GM23338 (cell line): ENCODE results near the gene PALM. TPM values are rescaled to one million over a fixed set of nuclear protein-coding genes. Genes with fewer than 3 reads are reported as not detected.

ENCODE experiments used
- ATAC-seq: fragments of 200-7000 bp; cut with Tn5 transposase; 3 replicates; pipeline ENCODE4 v1.9.1; 2020
- DNase-seq: peaks from one replicate; pipeline ENCODE4 v3.0.0-alpha.2; 2015; ENCODE audit warnings: low spot score
- H2AFZ ChIP-seq: fragments of 200-600 bp; sonication (generic); 2 replicates; pipeline ENCODE4 v1.8.0; 2016; ENCODE audit warnings: antibody characterized with exemption, mild to moderate bottlenecking, moderate library complexity
- H3F3A ChIP-seq: fragments of 200-600 bp; sonication (generic); replicated peaks from 2 replicates; pipeline ENCODE4 v1.8.0; 2017; ENCODE audit warnings: antibody characterized with exemption, mixed run types, low read depth
- H3K27ac ChIP-seq: fragments of 200-600 bp; sonication (generic); 2 replicates; pipeline ENCODE4 v1.6.1; 2016; ENCODE audit warnings: low read depth
- H3K27me3 ChIP-seq: fragments of 200-600 bp; sonication (generic); 2 replicates; pipeline ENCODE4 v1.8.0; 2016; ENCODE audit warnings: mild to moderate bottlenecking, mixed run types, moderate library complexity; ENCODE audit not compliant: insufficient read depth
- H3K36me3 ChIP-seq: fragments of 200-600 bp; sonication (generic); 2 replicates; pipeline ENCODE4 v1.8.0; 2016; ENCODE audit warnings: mild to moderate bottlenecking; ENCODE audit not compliant: insufficient read depth
- H3K4me1 ChIP-seq: fragments of 200-600 bp; sonication (generic); 2 replicates; pipeline ENCODE4 v1.8.0; 2016; ENCODE audit warnings: mild to moderate bottlenecking, moderate library complexity; ENCODE audit not compliant: insufficient read depth
- H3K4me2 ChIP-seq: fragments of 200-600 bp; sonication (generic); 2 replicates; pipeline ENCODE4 v1.7.1; 2017; ENCODE audit warnings: mixed run types
- H3K4me3 ChIP-seq: fragments of 200-600 bp; sonication (generic); 2 replicates; pipeline ENCODE4 v1.6.1; 2016; ENCODE audit warnings: mixed run types
- H3K79me2 ChIP-seq: fragments of 200-600 bp; sonication (generic); replicated peaks from 2 replicates; pipeline ENCODE4 v1.8.0; 2017; ENCODE audit warnings: mild to moderate bottlenecking; ENCODE audit not compliant: insufficient read depth
- H3K9me2 ChIP-seq: fragments of 200-600 bp; sonication (generic); 2 replicates; pipeline ENCODE4 v1.8.0; 2017; ENCODE audit not compliant: insufficient read depth
- H4K20me1 ChIP-seq: fragments of 200-600 bp; sonication (generic); replicated peaks from 2 replicates; pipeline ENCODE4 v1.8.0; 2017; ENCODE audit warnings: mild to moderate bottlenecking; ENCODE audit not compliant: insufficient read depth
- H3K27ac Mint-ChIP-seq: 2 replicates; pipeline ENCODE4 v1.8.0; 2020; ENCODE audit warnings: inconsistent platforms, mild to moderate bottlenecking, moderate library complexity, mixed read lengths
- H3K27me3 Mint-ChIP-seq: 3 replicates; pipeline ENCODE4 v1.8.0; 2022; ENCODE audit warnings: low read depth, mild to moderate bottlenecking, moderate library complexity, mixed read lengths, inconsistent platforms; ENCODE audit not compliant: insufficient read depth, poor library complexity
- H3K36me3 Mint-ChIP-seq: 3 replicates; pipeline ENCODE4 v1.8.0; 2021; ENCODE audit warnings: low read depth, mild to moderate bottlenecking, inconsistent platforms, moderate library complexity, mixed read lengths
- H3K4me1 Mint-ChIP-seq: 3 replicates; pipeline ENCODE4 v1.8.0; 2020; ENCODE audit warnings: mild to moderate bottlenecking, inconsistent platforms, mixed read lengths
- H3K4me3 Mint-ChIP-seq: 3 replicates; pipeline ENCODE4 v1.8.0; 2021; ENCODE audit warnings: moderate library complexity, mild to moderate bottlenecking, inconsistent platforms, mixed read lengths
- H3K9me3 Mint-ChIP-seq: 3 replicates; pipeline ENCODE4 v1.8.0; 2020; ENCODE audit warnings: moderate library complexity, mild to moderate bottlenecking, inconsistent platforms, mixed read lengths
- CREB1 ChIP-seq: fragments of 250-450 bp; sonication (Bioruptor Pico); IDR thresholded peaks from 2 replicates; pipeline ENCODE4 v1.5.0; 2020; ENCODE audit warnings: low read depth, mild to moderate bottlenecking, moderate library complexity
- ETS1 ChIP-seq: IDR thresholded peaks from 2 replicates; pipeline ENCODE4 v1.6.1; 2016; ENCODE audit warnings: antibody characterized with exemption
- EZH2 ChIP-seq: fragments of 200-600 bp; sonication (generic); IDR thresholded peaks from one replicate; pipeline ENCODE4 v1.8.0; 2017; ENCODE audit warnings: antibody characterized with exemption, mild to moderate bottlenecking, low read depth; ENCODE audit not compliant: unreplicated experiment
- JUNB ChIP-seq: IDR thresholded peaks from one replicate; pipeline ENCODE4 v1.6.1; 2016; ENCODE audit warnings: antibody characterized with exemption; ENCODE audit not compliant: unreplicated experiment
- NANOG ChIP-seq: IDR thresholded peaks from 2 replicates; pipeline ENCODE4 v1.6.1; 2016; ENCODE audit warnings: antibody characterized with exemption, borderline replicate concordance
- POLR2AphosphoS5 ChIP-seq: IDR thresholded peaks from 2 replicates; pipeline ENCODE4 v1.6.1; 2016; ENCODE audit warnings: antibody characterized with exemption, low read depth
- STAT1 ChIP-seq: IDR thresholded peaks from one replicate; pipeline ENCODE4 v1.6.1; 2016; ENCODE audit warnings: antibody characterized with exemption; ENCODE audit not compliant: unreplicated experiment
- ZNF331 ChIP-seq: fragments of 250-450 bp; sonication (Bioruptor Pico); IDR thresholded peaks from 2 replicates; pipeline ENCODE4 v1.5.0; 2020; ENCODE audit warnings: low read depth, mild to moderate bottlenecking, moderate library complexity
- ZNF462 ChIP-seq: fragments of 250-450 bp; sonication (Bioruptor Pico); IDR thresholded peaks from 2 replicates; pipeline ENCODE4 v1.5.0; 2020; ENCODE audit warnings: mild to moderate bottlenecking, moderate library complexity
- polyA plus RNA-seq: library from polyadenylated mRNA; unstranded; fragments of >200 nt; fragmentation: Nextera tagmentation; extraction: Ambion mirVana; gene quantifications from 2 replicates; pipeline ENCODE4 v1.2.1, GENCODE V29; 2016
- total RNA-seq: library from RNA; depleted of rRNA; stranded (reverse); fragments of >200 nt; shearing (Covaris generic); gene quantifications from 2 replicates; pipeline ENCODE4 v1.2.3, GENCODE V29; 2014

Gene PALM
- total and polyA plus RNA-seq, 2 experiments from 2014 or later = 3.8 to 26.1 TPM

GRCh38 chr19:720345-721160 lies 11.8 kb downstream of the PALM start:
- Histone ChIP-seq H3K4me2 (peak overlapping the region; percentile 71), H2AFZ (no peak overlapping the region), H3K27ac (no peak overlapping the region), H3K79me2 (no peaks in the 10 kb centered on the region), H3K4me3 (peak overlapping the region; percentile 45; the same call in 1 of the 2 replicates), H3F3A (no peaks in the 10 kb centered on the region), H3K9me2 (no peaks in the 10 kb centered on the region), H3K4me1 (peaks cover 5% of the 10 kb centered on the region; the same call in 1 of the 2 replicates), H3K36me3 (no peaks in the 10 kb centered on the region), H3K27me3 (peaks cover 7% of the 10 kb centered on the region; the same call in 1 of the 2 replicates), H4K20me1 (no peaks in the 10 kb centered on the region; the same call in 1 of the 2 replicates)
- peak; percentile 44 for ATAC-seq
- TF ChIP-seq STAT1 = no peak
- no peak for TF ChIP-seq NANOG
- TF ChIP-seq ZNF462 (CRISPR knock-in tag) = no peak
- TF ChIP-seq ZNF331 (CRISPR knock-in tag) = no peak
- no peak for TF ChIP-seq POLR2AphosphoS5
- no peak for TF ChIP-seq ETS1
- no peak for TF ChIP-seq CREB1 (CRISPR knock-in tag)
- no peak for TF ChIP-seq JUNB
- TF ChIP-seq EZH2 = no peak
- Mint-ChIP-seq H3K9me3 (peaks cover 5% of the 10 kb centered on the region; the same call in 2 of the 3 replicates), H3K4me1 (peaks cover 7% of the 10 kb centered on the region; the same call in 1 of the 3 replicates), H3K36me3 (no peaks in the 10 kb centered on the region; the same call in 2 of the 3 replicates), H3K27ac (no peak overlapping the region), H3K4me3 (0 out of 3 replicates have a peak overlapping the region, but pooled peaks have one; percentile 17), H3K27me3 (peaks cover 8% of the 10 kb centered on the region)
- peak; percentile 51 for DNase-seq
